Retina (tissue), 1 donor: ENCODE results near the gene AQP10.
"Not testable (repeated sequence)": the region's sequence is repeated elsewhere in the genome, so short reads cannot be mapped to it uniquely, and the experiment has no call there.

Experiments used
- DNase-seq: peaks from one replicate; pipeline ENCODE4 v3.0.0-alpha.2; 2016

The AQP10 gene

GRCh38 chr1:154346276-154346917 lies 25.5 kb downstream of the AQP10 start:
- DNase-seq = no peak

- no peak for DNase-seq
Measured at GRCh38 chr1:154347961-154348360, 27.1 kb downstream of the AQP10 start.

- no peak for DNase-seq
Measured at GRCh38 chr1:154348429-154349076, 27.7 kb downstream of the AQP10 start.

GRCh38 chr1:154349121-154349520 lies 28.2 kb downstream of the AQP10 start:
- DNase-seq = no peak

- no peak for DNase-seq
Measured at GRCh38 chr1:154350383-154350782, 29.5 kb downstream of the AQP10 start.

GRCh38 chr1:154351363-154352068 lies 30.6 kb downstream of the AQP10 start:
- no peak for DNase-seq

GRCh38 chr1:154352245-154352580 lies 31.3 kb downstream of the AQP10 start:
- DNase-seq = no peak

- DNase-seq = peak; percentile 75
Measured at GRCh38 chr1:154352581-154353459, 31.9 kb downstream of the AQP10 start.

GRCh38 chr1:154353460-154353904 lies 32.6 kb downstream of the AQP10 start:
- DNase-seq = peak; percentile 19

GRCh38 chr1:154353966-154354365 lies 33.1 kb downstream of the AQP10 start:
- no peak for DNase-seq

GRCh38 chr1:154358519-154358918 lies 37.6 kb downstream of the AQP10 start:
- no peak for DNase-seq

GRCh38 chr1:154360288-154360687 lies 39.4 kb downstream of the AQP10 start:
- DNase-seq = no peak

- DNase-seq = not testable (repeated sequence)
Measured at GRCh38 chr1:154360881-154361280, 40.0 kb downstream of the AQP10 start.

GRCh38 chr1:154361357-154361756 lies 40.5 kb downstream of the AQP10 start:
- DNase-seq = no peak

GRCh38 chr1:154371436-154371835 lies 50.5 kb downstream of the AQP10 start:
- no peak for DNase-seq

GRCh38 chr1:154373777-154374357 lies 53.0 kb downstream of the AQP10 start:
- not testable (repeated sequence) for DNase-seq
